Anterior cingulate cortex (tissue), 58 donors: ENCODE measurements around the gene IQGAP1.
A peak's percentile ranks its signal among the peaks of the same experiment; 100 is the strongest.

ENCODE experiments used
- DNase-seq, 58 donors: peaks; one replicate each; lab custom pipeline; 2025; lab: John Stamatoyannopoulos, UW

Gene IQGAP1

GRCh38 chr15:90375071-90375470, 13.0 kb upstream of the IQGAP1 start:
- DNase-seq = no peak

- DNase-seq = no peak
Measured at GRCh38 chr15:90376789-90377188, 11.3 kb upstream of the IQGAP1 start.

DNA sequence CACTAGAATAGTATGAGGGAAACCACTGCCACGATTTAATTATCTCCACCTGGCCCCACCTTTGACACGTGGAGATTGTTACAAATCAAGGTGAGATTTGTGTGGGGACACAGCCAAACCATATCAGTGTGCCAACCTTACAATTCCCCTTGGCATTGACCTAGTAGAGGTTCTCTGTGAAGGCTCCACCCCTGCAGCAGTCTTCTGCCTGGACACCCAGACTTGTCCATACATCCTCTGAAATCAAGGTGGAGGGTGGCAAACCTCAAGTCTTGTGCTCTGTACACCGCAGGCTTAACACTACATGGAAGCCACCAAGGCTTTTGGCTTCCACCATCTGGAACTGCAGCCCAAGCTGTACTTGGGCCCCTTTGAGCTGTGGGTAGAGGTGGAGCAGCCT, 8.8 kb upstream of the IQGAP1 start:
- DNase-seq = no peak

GRCh38 chr15:90381515-90381914, 6.5 kb upstream of the IQGAP1 start:
- DNase-seq = no peak

- no peak for DNase-seq
Measured at GRCh38 chr15:90382320-90382719, 5.7 kb upstream of the IQGAP1 start.

DNA sequence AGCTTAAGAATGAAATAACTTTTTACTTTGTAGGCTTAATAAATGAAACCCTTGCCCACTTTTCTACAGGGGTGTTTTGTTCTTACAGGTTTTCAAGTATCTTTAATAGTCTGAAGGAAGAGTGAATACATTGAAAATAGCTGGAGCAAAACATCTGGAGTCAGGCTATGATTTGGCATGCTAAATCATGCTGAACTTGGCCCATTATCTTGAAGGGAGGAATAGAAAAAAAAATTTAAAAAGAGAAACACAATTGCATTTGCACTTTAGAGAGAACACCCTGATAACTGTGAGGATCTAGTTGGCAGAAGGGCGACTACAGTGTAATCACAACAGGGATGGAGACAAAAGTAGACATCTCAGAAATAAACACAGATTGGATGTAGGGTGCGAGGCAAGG, 1.8 kb upstream of the IQGAP1 start:
- DNase-seq = peak in 2 of 58 donors; percentile 15 to 35

GRCh38 chr15:90388462-90389380, 679 bp downstream of the IQGAP1 start:
- DNase-seq = peak in 22 of 58 donors; percentile 11 to 67 (median 40)

DNA sequence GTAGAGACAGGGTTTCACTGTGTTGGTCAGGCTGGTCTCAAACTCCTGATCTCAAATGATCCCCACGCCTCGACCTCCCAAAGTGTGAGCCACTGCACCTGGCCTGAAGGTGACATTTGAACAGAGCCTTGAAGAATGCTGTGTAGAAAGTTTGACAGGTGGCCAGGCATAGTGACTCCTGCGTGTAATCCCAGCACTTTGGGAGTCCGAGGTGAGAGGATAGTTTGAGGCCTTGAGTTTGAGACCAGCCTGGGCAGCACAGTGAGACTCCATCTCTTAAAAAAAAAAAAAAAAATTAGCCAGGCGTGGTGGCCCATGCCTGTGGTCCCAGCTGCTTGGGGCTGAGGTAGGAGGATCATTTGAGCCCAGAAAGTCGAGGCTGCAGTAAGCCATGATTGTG, 1.5 kb downstream of the IQGAP1 start:
- no peak for DNase-seq

GRCh38 chr15:90393040-90393439, 5.0 kb downstream of the IQGAP1 start:
- DNase-seq = no peak

GRCh38 chr15:90394074-90394473, 6.0 kb downstream of the IQGAP1 start:
- no peak for DNase-seq

GRCh38 chr15:90394748-90395442, 6.9 kb downstream of the IQGAP1 start:
- DNase-seq = no peak

DNA sequence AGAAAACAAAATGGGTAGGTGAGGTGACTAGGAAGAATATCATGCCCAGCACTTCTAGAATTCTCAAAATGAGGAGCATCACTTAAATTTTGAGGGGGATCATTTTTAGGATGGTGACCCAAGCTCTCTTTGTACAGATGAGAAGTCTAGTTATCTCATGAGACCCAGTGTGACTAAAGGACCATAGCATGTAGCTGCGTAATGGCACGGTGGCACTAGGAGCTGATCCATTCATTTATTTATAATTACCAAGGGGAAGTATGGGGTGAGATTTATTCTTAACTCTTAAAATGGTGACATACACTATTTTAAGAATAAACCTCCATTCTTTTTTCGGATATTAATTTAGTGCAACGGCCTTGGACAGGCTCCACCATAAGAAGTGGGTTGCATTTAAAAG, 8.3 kb downstream of the IQGAP1 start:
- no peak for DNase-seq

DNA sequence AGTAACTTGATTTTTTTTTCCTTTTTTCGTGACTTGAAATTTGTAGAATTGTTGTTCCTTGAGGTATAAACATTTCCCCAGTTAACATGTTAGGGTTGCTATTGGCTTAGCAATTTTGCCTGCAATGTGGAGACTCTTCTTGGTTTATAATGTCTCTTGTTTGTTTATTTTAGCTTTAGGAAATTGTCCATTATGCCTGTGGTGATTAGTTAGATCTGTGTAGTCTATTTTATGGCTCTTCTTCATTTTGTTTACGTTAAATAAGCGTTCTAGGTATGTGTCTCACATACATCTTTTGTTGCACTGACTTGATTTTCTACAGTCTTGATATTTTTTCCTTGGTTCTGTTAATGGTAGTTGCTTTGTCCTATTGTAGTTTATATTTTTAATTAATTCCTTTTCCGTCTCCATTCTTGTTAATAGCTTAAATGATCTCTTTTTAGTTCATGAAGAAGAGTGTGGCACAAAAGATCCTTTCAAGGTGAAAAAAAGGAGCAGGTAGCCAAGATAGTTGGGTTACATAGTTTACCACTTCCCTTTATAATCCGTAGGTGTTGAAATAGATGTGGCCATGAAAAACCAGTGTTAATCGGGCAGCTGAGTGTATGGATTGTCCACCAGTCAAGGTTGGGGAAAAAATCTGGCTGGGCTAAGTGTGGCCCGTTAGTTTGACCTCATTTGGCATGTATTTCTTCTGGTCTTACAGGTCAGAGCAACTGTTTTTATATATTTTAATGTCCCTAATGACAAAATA, 12.1 kb downstream of the IQGAP1 start:
- DNase-seq = no peak

DNA sequence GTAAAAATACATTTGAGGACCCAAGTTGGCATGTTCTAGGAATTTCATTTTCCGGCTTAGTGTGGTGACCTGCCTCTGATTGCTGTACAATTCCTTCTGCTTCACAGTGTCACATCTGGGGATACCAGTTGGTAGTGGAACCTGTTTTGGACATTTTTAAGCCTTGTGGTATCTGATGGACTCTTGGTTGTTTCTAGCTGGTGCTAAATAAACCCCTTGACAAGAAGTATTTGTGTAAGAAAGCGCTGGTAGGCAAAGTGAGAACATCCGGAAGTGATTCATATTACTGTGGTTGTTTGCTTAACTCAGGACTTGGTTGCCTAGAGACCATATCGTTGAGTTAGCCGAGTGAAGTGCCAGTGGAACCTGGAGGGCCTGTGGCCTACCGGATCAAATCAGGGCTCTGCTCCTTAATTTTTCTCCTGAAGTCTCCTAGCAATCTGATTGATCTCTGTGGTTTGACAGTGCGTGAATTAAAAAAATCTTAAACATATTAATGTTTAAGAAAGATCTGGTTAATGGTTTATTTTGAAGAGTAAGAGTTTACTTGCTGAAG, 12.8 kb downstream of the IQGAP1 start:
- peak in 3 of 58 donors; percentile 22 to 45 (median 31) for DNase-seq

GRCh38 chr15:90401495-90401894, 13.5 kb downstream of the IQGAP1 start:
- no peak for DNase-seq

GRCh38 chr15:90402223-90402622, 14.2 kb downstream of the IQGAP1 start:
- DNase-seq = peak in 1 of 58 donors; percentile 29

GRCh38 chr15:90402767-90403166, 14.7 kb downstream of the IQGAP1 start:
- DNase-seq = no peak

- DNase-seq = no peak
Measured at GRCh38 chr15:90405055-90405607, 17.1 kb downstream of the IQGAP1 start.

DNA sequence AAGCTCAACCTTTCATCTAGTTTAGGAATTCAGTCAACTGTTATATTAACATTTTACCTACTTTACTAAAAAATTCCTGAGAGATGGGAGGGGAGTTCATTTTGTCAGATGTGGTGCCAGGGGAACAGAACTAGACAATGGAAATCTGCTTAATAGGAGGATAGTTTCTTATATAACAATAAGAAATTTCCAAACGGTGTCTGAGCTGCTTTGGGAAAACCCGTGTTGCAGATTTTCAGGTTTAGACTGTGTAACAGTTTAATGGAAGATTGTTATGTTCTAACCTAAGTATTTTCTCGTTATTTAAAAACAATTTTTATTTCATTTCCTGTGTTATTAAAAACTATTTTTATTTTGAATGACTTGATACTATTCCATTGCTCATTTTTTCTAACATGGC, 19.3 kb downstream of the IQGAP1 start:
- DNase-seq = no peak

GRCh38 chr15:90407871-90408317, 19.9 kb downstream of the IQGAP1 start:
- DNase-seq = no peak
